Hematopoietic multipotent progenitor cell treated with erythropoietin and hydrocortisone succinate and interleukin-3 and kit ligand, for 6 days (in vitro differentiated cells): ENCODE data around the gene FOXO3B.
A peak's percentile ranks its signal among the peaks of the same experiment; 100 is the strongest.
"Not testable (repeated sequence)": the region's sequence is repeated elsewhere in the genome, so short reads cannot be mapped to it uniquely, and the experiment has no call there.

Experiments used
- DNase-seq: peaks from one replicate; pipeline ENCODE4 v3.0.0-alpha.2; 2015

FOXO3B gene

DNA sequence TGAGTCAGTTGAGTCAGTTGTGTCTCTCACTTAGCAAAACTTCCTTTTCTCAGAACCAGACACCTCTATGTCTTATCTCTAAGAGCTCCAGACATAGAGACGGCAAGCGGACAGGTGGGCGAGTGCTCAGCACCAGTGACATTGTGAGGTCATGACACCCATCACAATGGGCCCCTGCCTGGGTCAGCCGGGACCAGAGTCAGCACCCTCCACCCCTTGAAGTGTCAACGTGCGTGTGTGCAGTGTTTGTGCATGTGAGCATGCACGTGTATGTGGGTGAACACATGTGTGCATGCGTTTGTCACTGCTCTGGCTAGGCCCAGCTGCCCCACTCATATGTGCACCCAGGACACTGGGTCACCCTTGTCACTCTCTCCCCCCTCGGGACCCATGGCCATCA is 37.8 kb downstream of the FOXO3B start, which contains the start of gene TBC1D28:
TBC1D28 (minus strand) TSS at position 101 of the 400 bp plus-strand sequence. CDS start 3,039 bp downstream, outside the sequence.
- DNase-seq = not testable (repeated sequence)

DNA sequence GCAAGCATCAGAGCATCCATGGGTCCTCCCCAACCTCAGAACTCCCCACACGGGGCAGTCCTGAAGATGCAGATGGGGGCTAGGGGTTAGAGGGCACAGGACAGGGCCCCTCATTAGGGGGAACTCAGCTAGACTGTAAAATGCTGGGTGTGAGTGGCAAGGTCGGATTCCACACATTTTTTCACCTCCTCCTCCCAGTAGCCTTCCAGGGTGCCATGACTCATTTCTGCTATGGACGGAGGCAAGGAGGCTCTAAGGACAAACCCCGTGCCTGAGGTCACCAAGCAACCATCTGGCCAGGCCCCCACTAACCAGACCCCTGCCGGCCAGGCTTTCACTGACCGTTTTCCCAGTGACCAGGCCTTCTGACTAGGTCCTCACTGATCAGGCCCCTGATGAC is 39.0 kb downstream of the FOXO3B start:
- DNase-seq = not testable (repeated sequence)

DNA sequence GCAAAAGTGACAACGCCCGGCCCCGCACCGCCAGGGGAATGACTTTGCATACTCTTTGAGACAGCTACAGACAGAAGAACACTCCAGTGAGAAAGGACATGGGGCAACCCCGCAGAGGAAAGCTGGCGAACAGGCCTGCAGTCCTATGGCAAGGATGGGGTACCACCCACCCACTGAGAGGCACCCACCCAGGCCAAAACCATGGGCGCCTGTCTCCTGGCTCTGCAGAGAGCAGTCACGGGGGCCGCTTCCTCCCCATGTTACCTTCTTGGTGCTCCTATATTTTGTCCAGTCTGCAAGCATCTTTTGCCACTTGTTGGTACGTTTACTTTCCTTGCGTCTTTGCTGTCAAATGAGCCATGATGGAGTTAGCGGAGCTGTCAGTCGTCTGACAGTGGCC is 43.8 kb downstream of the FOXO3B start:
- DNase-seq = peak; percentile 29

DNA sequence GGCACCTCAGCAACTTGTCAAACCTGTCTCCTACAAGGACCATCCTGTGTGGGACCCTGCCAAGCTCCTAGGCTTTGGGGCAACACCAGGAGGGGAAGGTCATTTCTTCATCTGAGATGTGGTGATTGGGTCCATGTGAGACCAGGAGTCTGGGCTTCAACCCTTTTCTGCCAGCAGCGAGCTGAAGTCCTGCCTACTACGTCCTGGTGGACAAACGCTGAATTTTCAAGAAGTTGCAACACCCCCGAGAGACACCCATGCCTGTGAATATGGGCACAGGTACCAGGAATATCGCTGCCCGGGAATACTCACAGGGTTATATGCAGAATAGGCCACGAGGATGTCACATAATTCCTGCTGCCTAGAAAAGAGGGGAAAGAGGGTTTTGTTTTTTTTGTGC is 45.9 kb downstream of the FOXO3B start:
- peak; percentile 9 for DNase-seq

DNA sequence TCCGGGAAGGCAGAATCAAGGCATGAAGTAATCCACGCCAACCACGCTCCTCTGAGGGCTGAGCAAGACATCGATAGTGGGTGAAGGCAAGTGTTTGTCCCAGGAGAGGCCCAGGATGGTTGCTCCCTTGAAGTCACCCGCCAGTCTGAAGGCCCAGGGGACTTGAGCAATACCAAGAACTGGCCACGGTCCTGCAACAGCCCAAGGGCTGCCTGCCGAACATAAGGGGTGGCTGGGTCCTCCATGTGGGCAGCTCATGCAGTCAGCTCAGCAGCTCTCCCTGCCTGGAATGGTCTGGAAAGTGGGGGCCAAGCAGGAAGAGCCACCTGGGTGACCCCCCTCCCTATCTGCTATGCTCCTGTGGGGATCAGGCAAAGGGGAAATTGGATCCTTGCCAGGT is 46.3 kb downstream of the FOXO3B start:
- DNase-seq = not testable (repeated sequence)

DNA sequence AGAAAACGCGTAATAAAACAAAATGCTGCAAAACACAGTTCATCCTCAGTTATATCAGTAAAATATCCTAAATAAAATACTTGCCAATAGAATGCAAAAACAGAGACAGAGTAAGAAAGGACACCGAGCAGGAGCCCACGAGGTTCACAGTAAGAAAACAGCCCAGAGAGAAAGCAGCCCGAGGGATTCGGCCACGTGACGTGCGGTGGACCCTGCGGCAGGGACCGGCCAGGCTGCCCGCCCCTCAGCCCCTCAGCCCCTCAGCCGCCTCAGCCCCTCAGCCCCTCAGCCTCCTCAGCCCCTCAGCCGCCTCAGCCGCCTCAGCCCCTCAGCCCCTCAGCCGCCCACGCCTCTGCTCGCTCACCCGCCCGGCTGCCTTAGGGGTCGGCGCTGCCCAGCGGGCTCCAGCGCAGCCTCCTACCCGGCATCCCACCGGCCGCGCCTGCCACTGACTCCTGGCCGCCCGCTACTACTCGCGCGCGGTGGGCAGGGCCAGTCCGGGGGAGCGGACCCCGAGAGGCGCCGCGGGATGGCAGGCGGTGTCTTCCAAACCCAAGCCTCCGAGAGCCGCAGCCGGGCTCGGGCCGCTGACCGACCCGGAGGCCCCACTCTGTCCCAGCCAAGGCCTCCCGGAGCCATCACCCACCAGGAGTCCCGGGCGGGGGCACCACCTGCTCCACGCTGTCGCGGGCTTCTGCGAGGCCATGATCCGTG is 47.4 kb downstream of the FOXO3B start:
- DNase-seq = not testable (repeated sequence)
